ENCODE data around the gene SLC39A3.

SLC39A3 gene

DNA sequence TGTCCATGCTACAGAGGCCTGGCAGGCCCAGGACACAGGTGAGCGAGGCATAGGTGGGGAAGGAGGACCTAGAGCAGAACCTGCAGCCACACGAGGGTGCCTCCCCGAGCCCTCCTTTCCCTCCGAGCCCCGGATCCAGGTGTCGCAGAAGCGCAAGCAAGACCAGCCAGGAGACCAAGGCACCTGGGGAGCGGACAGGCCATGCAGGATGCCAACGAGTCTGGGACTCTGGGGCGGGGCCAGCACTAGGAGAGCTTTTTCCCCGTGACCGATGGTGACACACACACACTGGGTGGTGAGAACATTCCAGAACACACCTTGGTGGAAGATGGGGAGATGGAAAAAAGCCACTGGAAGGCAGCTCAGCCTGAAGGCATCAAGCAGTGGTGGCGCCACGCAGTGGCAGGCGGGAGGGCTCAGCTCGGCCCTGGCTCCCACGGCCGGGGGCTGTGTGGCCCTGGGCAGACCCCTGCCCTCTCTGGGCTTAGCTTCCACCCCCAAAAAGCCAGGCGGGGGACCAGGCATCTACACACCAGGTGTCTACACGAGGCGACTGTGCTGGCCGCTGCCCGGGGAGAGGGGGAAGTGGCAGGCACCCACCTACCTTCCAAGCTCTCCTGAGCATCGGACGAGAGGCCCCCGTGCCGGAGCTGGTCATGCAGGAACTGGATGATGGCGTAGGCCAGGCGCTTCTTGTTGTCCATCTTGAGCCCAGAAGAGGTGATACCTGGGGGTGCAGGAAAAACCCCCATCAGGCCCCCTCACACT, 28.7 kb upstream of the SLC39A3 start:
- DNase-seq (ENCODE audit: low spot score), result no peak
- in situ Hi-C loops (cut with MboI; ENCODE audit: low sequenced_read_pairs, unreplicated experiment), result no loop called here
- TF ChIP-seq, protein P1, sequence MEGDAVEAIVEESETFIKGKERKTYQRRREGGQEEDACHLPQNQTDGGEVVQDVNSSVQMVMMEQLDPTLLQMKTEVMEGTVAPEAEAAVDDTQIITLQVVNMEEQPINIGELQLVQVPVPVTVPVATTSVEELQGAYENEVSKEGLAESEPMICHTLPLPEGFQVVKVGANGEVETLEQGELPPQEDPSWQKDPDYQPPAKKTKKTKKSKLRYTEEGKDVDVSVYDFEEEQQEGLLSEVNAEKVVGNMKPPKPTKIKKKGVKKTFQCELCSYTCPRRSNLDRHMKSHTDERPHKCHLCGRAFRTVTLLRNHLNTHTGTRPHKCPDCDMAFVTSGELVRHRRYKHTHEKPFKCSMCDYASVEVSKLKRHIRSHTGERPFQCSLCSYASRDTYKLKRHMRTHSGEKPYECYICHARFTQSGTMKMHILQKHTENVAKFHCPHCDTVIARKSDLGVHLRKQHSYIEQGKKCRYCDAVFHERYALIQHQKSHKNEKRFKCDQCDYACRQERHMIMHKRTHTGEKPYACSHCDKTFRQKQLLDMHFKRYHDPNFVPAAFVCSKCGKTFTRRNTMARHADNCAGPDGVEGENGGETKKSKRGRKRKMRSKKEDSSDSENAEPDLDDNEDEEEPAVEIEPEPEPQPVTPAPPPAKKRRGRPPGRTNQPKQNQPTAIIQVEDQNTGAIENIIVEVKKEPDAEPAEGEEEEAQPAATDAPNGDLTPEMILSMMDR (IDR thresholded peaks at IDR 0.05; ENCODE audit: borderline replicate concordance, control extremely low read depth, extremely low read depth, insufficient read depth, missing control alignments), result no peak

DNA sequence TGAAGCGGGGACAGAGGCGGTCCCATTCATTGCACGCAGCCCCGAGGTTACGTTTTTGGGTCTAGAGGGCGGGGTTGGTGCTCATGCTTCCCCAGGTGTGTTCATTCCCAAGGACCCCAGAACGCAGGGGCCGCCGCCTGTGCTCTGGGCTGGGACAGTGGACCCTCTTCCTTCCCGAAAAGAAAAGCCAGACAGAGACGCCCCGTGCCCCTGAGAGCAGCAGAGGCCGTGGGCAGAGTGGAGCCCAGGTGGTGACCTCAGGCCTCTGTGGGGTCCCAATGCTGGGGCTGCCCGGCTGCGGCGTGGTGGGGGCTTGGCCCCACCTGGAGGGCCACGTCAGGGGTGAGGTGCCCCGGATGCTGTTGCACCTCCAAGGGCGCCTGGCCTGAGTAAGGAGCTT, 27.9 kb upstream of the SLC39A3 start:
- no peak for DNase-seq (ENCODE audit: low spot score)
- TF ChIP-seq, protein P1 (IDR thresholded peaks at IDR 0.05; ENCODE audit: borderline replicate concordance, control extremely low read depth, extremely low read depth, insufficient read depth, missing control alignments), result no peak
- in situ Hi-C loops (cut with MboI; ENCODE audit: low sequenced_read_pairs, unreplicated experiment), result no loop called here

DNA sequence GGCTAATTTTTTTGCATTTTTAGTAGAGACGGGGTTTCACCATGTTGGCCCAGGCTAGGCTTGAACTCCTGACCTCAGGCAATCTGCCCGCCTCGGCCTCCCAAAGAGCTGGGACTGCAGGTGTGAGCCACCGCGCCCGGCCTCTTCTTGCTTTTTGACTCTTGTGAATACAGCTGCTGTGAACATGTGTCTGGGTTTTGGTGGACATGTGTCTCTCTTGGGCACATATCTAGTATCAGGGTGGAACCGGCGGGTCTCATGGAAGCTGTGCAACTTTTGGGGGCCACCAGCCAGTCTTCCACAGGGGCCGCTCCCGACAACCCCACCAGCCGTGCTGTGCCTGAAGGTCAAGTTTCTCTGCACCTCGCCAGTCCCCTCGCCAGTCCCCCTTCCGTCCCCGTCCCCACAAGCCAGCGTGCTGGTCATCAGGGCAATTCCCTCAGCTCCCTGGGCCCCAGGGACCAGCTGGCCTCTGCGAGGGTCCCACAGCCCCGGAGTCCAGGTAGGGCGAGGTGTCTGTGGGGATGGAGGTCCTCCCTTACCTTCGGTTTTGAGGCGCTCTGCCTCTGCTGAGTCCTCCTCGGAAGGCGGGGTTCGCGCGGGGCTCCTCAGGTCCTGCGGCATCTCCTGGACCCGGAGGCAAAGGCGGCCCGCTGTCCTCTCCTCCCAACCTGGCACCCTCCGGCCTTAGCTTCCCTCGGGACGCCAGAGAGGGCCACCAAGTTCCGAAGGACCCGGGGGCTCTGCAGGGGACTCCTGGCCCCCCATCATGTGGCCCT, 27.0 kb upstream of the SLC39A3 start:
- in situ Hi-C loops (cut with MboI; ENCODE audit: low sequenced_read_pairs, unreplicated experiment), result no loop called here
- TF ChIP-seq, protein P1 (IDR thresholded peaks at IDR 0.05; ENCODE audit: borderline replicate concordance, control extremely low read depth, extremely low read depth, insufficient read depth, missing control alignments), result no peak

DNA sequence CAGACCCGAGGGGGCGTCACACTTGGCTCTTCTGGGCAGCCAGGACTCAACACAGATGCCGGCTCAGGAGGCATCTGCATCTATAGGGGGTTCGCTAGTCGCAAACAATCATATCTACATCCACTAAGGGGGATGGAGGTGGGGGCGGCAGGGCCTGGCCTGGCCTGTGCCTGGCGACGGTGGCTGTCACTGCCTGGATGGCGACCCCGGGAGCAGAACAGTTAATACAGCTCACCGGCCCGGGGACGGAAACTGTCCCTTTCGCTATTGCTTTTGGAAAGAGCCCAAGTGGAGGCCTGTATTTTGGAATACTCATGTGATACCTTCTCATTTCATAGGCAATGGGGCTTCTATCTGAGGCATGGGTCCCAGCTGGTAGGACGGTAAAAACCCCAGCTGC, 25.6 kb upstream of the SLC39A3 start:
- DNase-seq (ENCODE audit: low spot score), result no peak
- TF ChIP-seq, protein P1 (IDR thresholded peaks at IDR 0.05; ENCODE audit: borderline replicate concordance, control extremely low read depth, extremely low read depth, insufficient read depth, missing control alignments), result no peak
- in situ Hi-C loops (cut with MboI; ENCODE audit: low sequenced_read_pairs, unreplicated experiment), result no loop called here

More for the DNA sequence above, 27.0 kb upstream of the SLC39A3 start:
- DNase-seq (ENCODE audit: low spot score), result no peak

DNA sequence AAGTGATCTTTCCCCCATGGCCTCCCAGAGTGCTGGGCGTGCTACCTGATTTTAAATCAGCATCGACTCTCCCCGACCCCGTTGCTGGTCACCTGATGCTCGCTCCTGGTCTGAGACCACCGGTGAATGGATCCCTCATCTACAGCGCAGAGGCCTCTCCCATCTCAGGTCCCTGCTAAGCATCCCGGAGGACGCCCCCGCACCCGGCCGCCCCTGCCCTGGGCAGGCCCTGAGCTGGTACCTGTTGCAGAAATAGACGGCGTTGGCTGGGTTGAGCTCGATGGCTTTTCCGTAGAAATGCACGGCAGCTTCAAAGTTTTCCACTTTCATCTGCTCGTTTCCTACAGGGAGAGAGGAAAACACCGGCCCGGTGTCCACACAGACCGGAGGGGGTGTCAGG, 25.1 kb upstream of the SLC39A3 start:
- TF ChIP-seq, protein P1 (IDR thresholded peaks at IDR 0.05; ENCODE audit: borderline replicate concordance, control extremely low read depth, extremely low read depth, insufficient read depth, missing control alignments), result no peak
- in situ Hi-C loops (cut with MboI; ENCODE audit: low sequenced_read_pairs, unreplicated experiment), result no loop called here
- no peak for DNase-seq (ENCODE audit: low spot score)

DNA sequence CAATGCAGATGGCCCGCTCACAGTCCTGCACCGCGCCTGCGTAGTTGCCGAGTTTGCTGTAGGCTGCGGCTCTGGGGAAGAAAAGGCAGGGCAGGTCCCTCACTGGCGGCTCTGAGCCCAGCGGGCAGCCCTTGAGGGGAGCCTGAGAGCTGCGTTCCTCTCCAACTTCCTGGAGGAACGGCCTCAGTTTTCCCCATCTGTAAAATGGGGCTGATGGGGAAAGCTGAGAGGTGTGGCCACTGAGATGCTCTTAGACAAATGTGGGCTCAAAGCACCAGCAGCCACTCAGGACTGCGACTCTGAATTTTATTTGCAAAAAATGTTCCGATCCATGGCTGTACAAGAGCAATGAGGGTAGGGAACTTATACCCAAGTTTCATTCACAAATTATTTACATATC, 23.9 kb upstream of the SLC39A3 start:
- in situ Hi-C loops (cut with MboI; ENCODE audit: low sequenced_read_pairs, unreplicated experiment), result no loop called here
- no peak for DNase-seq (ENCODE audit: low spot score)

More for the DNA sequence above, 23.9 kb upstream of the SLC39A3 start:
- TF ChIP-seq, protein P1 (IDR thresholded peaks at IDR 0.05; ENCODE audit: borderline replicate concordance, control extremely low read depth, extremely low read depth, insufficient read depth, missing control alignments), result no peak
